ENCODE results near the gene RING1. TPM values are rescaled to one million over a fixed set of nuclear protein-coding genes. Genes with fewer than 3 reads are reported as not detected.
"Not testable (repeated sequence)": the region's sequence is repeated elsewhere in the genome, so short reads cannot be mapped to it uniquely, and the experiment has no call there.

RING1 gene
- total RNA-seq, 1 experiment from 2014 or later = 18.5 TPM

DNA sequence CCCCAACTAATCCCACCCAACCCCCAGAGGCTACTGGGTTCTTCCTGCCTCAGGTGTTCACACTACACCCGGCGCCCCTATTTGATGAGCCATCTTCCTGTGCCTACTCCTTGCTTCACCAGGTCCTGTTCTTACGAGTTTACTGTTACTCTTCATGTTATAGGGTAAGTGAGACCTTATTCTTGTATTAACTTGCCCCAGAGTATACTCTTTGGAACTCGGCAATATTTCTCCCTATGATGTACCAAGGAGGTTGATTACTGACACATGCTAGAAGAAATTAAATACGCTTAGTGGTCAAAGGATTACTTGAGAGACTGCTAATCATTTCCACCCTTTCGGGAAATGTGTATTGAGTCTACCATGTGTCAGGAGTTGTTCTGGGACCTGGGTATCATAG, 8.9 kb downstream of the RING1 start:
- no peaks in the 10 kb centered on the region for H3K36me3 ChIP-seq (replicated peaks; ENCODE audit: control insufficient read depth, insufficient read depth, low read length)
- no peak overlapping the region for H3K4me3 ChIP-seq (ENCODE audit: insufficient read depth, low read depth, low read length)
- H3K27me3 ChIP-seq (ENCODE audit: control insufficient read depth, insufficient read depth, low read length) = peaks cover 77% of the 10 kb centered on the region
- no peak for DNase-seq

DNA sequence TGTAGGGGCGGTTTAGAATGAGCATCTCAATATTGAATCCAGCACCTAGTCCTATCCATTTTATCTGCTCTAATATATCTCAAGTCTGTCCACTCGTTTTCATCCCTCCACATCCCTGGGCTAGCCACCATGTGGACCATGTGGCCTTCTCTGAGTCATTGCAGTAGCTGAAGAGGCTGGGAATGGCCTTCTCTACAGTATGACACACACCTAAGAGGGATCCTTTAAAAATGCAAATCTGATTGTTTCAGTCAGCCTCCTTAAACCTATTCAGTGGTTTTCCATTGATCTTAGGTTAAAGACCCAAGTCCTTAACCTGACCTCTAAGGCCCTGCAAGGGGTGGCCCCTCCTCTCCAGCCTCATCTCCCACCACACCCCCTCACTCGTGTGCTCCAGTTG, 9.4 kb downstream of the RING1 start:
- Histone ChIP-seq H3K4me3 (ENCODE audit: insufficient read depth, low read depth, low read length) (no peak overlapping the region), H3K27me3 (ENCODE audit: control insufficient read depth, insufficient read depth, low read length) (peaks cover 73% of the 10 kb centered on the region), H3K36me3 (replicated peaks; ENCODE audit: control insufficient read depth, insufficient read depth, low read length) (no peaks in the 10 kb centered on the region)
- peak; percentile 36 for DNase-seq

DNA sequence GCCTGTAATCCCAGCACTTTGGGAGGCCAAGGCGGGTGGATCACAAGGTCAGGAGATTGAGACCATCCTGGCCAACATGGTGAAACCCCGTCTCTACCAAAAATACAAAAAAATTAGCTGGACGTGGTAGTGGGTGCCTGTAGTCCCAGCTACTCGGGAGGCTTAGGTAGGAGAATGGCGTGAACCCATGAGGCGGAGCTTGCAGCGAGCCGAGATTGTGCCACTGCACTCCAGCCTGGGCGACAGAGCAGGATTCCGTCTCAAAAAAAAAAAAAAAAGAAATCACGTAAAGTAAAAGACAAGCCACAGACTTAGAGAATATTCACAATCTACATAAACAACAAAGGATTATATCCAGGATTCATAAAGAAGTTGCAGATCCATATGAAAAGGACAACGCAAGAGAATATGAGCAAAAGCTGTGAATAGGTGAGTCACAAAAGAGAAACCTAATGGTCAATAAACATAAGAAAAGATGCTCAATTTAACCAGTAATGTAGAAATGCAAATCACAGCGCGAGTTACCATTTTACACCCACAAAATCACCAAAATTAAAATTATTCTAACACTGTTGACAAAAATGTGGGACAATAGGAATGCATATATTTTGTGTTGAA, 18.3 kb downstream of the RING1 start:
- H3K4me3 ChIP-seq (ENCODE audit: insufficient read depth, low read depth, low read length); H3K36me3 ChIP-seq (replicated peaks; ENCODE audit: control insufficient read depth, insufficient read depth, low read length); DNase-seq; H3K27me3 ChIP-seq (ENCODE audit: control insufficient read depth, insufficient read depth, low read length): not testable (repeated sequence)

DNA sequence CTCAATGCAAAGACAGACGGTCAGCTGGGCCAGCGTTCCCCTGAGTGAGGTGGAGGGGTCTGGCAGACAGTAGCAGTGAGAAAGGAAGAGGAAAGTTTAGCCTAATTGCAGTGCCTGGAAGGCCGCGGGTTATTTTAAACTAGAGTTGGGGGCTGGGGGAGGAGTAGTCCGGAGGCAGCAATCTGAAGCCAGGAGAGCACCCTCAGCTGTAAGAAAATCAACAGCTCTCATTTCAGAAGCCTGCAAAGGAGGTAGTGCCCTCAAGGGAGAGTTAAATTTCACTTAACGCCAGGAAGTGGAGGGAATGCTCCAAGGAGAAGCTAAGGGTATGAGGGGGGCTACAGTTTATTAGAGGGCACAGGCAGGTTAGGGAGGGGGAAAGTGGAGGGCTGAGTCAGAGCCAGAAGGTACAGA, 26.9 kb downstream of the RING1 start:
- DNase-seq = no peak
- Histone ChIP-seq H3K4me3 (ENCODE audit: insufficient read depth, low read depth, low read length) (no peak overlapping the region), H3K36me3 (replicated peaks; ENCODE audit: control insufficient read depth, insufficient read depth, low read length) (no peaks in the 10 kb centered on the region)

DNA sequence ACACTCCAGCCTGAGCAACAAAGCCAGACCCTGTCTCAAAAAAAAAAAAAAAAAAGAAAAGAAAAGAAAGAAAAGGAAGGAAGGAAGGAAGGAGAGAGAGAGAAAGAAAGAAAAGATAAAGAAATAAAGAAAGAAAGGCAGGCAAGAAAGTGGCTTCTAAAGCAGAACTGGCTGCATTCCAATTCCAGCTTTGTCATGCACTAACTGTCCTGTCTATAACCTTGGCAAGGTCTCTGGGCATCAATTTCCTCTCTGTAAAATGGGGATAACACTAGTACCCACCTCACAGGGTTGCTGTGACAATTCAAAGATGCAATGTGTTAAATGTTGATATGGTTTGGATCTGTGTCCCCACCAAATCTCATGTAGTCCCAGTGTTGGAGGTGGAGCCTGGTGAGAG, 28.0 kb downstream of the RING1 start:
- Histone ChIP-seq H3K27me3 (ENCODE audit: control insufficient read depth, insufficient read depth, low read length) (peaks cover 3% of the 10 kb centered on the region), H3K4me3 (ENCODE audit: insufficient read depth, low read depth, low read length) (no peak overlapping the region), H3K36me3 (replicated peaks; ENCODE audit: control insufficient read depth, insufficient read depth, low read length) (no peaks in the 10 kb centered on the region)
- DNase-seq = no peak

More for the DNA sequence above, 26.9 kb downstream of the RING1 start:
- peaks cover under 1% of the 10 kb centered on the region for H3K27me3 ChIP-seq (ENCODE audit: control insufficient read depth, insufficient read depth, low read length)

DNA sequence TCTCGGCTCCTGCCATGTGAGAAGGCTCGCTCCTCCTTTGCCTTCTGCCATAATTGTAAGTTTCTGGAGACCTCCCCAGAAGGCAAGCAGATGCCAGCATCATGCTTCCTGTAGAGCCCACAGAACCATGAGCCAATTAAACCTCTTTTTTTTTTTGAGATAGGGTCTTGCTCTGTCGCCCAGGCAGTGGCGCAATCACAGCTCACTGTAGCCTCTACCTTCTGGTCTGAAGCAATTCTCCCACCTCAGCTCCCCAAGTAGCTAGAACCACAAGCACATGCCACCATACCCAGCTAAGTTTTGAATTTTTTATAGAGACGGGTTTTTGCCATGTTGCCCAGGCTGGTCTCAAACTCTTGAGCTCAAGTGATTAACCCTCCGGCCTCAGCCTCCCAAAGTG, 28.6 kb downstream of the RING1 start:
- no peak for DNase-seq
- Histone ChIP-seq H3K4me3 (ENCODE audit: insufficient read depth, low read depth, low read length) (no peak overlapping the region), H3K36me3 (replicated peaks; ENCODE audit: control insufficient read depth, insufficient read depth, low read length) (no peaks in the 10 kb centered on the region), H3K27me3 (ENCODE audit: control insufficient read depth, insufficient read depth, low read length) (peaks cover 3% of the 10 kb centered on the region)

DNA sequence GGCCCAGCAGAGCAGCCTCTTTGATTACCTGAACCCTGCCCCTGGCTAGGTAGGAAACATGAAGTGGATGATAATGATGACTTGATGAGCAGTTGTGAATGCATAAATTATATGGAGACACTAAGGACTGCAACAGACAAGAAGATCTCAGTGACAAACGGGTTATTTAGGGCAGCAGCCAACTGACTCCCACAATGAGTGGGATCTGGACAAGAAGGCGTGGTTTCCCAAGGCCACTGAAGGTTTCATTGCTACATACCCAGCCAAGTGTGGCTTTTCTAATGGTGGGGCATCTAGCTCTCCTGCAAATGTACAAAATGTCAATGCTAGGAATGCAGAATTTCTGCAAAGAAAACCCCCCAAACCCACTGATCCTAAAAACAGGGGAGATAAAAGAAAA, 29.4 kb downstream of the RING1 start:
- no peaks in the 10 kb centered on the region for H3K36me3 ChIP-seq (replicated peaks; ENCODE audit: control insufficient read depth, insufficient read depth, low read length)
- no peak overlapping the region for H3K4me3 ChIP-seq (ENCODE audit: insufficient read depth, low read depth, low read length)
- H3K27me3 ChIP-seq (ENCODE audit: control insufficient read depth, insufficient read depth, low read length) = peaks cover 3% of the 10 kb centered on the region
- no peak for DNase-seq

DNA sequence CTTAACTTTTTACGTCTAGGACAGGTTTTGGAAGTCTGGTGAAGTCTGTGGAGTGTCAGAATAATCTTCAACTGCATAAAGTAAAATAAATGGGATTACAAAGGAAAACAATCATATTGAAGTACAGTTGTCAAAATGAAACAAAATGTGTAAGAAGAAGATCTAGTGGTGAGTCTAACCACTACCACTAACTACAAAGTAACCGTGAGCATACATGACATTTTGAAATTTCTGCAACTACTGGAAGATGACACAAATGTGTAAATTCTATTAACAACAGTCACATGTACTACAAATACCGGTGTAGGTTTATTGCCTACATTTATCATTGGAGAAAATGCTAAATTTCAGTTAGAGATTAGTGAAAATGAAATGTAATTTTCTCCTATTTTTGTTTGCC, 33.7 kb downstream of the RING1 start:
- Histone ChIP-seq H3K36me3 (replicated peaks; ENCODE audit: control insufficient read depth, insufficient read depth, low read length) (no peaks in the 10 kb centered on the region), H3K27me3 (ENCODE audit: control insufficient read depth, insufficient read depth, low read length) (peaks cover 12% of the 10 kb centered on the region), H3K4me3 (ENCODE audit: insufficient read depth, low read depth, low read length) (no peak overlapping the region)
- DNase-seq = no peak

DNA sequence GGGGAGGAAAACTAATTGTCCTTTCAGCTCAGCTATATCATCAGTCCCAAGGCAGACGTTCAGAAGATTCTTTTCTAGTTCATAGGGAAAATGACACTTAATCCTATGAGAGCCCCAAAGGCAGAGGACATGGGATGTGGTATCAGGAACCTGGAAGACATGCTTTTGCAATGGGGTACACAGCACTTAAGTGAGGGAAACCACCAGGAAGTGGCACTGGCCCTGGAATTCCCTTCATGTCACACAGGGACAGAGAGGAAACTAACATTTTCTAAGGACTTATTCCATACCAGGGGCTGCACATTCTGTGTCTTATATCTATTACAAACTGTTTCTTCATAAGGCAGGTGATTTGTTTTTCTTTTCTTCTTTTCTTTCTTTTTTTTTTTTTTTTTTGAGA, 35.2 kb downstream of the RING1 start:
- Histone ChIP-seq H3K4me3 (ENCODE audit: insufficient read depth, low read depth, low read length) (no peak overlapping the region), H3K27me3 (ENCODE audit: control insufficient read depth, insufficient read depth, low read length) (peaks cover 24% of the 10 kb centered on the region), H3K36me3 (replicated peaks; ENCODE audit: control insufficient read depth, insufficient read depth, low read length) (no peaks in the 10 kb centered on the region)
- no peak for DNase-seq

DNA sequence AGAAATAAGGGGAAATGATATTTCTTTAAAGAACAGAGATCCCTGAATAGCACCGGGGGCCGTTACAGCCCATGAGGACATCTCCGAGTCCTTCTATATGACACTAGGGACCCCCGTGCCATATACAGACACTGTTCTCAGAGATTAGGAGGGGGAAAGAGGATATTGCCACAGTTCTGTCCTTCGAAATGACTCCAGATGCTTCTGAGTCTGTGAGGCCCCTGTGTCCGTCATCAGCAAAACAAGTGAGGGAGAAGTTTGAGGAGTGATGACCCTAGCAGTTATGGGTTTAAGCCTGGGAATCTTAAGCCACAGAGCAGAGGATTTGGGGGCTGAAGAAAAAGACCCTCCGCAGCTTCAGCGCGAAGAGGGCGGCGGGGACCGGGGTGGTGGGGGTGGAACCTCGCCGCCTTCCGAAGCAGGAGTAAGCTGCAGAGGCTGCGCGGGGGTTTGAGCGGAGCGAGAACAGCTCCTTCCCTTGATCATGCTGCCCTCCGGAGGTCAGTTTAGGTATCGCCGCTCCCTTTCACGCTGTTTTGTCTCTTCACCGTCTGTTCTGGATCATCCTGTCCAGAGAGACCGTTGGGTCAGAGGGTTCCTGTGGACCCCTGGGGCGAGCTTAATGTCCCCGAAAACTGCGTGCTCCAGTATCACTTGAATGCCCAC, 39.8 kb downstream of the RING1 start:
- DNase-seq = peak; percentile 92
- Histone ChIP-seq H3K4me3 (ENCODE audit: insufficient read depth, low read depth, low read length) (peak overlapping the region; percentile 72), H3K36me3 (replicated peaks; ENCODE audit: control insufficient read depth, insufficient read depth, low read length) (no peaks in the 10 kb centered on the region; the same call in 1 of the 2 replicates), H3K27me3 (ENCODE audit: control insufficient read depth, insufficient read depth, low read length) (peaks cover 25% of the 10 kb centered on the region)

DNA sequence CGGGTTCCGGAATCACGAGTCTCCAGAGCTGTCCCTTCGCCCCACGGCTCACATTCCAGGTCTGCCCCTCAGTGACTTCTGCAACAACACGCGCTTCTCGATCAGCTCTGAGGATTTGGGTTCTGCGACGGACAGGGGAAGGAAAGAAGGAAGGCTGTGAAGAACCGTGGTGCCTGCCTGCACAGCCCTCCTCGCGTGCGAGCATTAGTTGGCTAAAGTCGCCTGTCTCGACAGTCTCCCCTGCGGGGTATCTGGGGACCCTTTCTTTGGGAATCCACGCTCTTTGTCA, 40.3 kb downstream of the RING1 start:
- Histone ChIP-seq H3K4me3 (ENCODE audit: insufficient read depth, low read depth, low read length) (peak overlapping the region; percentile 72), H3K36me3 (replicated peaks; ENCODE audit: control insufficient read depth, insufficient read depth, low read length) (no peaks in the 10 kb centered on the region; the same call in 1 of the 2 replicates), H3K27me3 (ENCODE audit: control insufficient read depth, insufficient read depth, low read length) (peaks cover 25% of the 10 kb centered on the region)
- DNase-seq = peak; percentile 31

DNA sequence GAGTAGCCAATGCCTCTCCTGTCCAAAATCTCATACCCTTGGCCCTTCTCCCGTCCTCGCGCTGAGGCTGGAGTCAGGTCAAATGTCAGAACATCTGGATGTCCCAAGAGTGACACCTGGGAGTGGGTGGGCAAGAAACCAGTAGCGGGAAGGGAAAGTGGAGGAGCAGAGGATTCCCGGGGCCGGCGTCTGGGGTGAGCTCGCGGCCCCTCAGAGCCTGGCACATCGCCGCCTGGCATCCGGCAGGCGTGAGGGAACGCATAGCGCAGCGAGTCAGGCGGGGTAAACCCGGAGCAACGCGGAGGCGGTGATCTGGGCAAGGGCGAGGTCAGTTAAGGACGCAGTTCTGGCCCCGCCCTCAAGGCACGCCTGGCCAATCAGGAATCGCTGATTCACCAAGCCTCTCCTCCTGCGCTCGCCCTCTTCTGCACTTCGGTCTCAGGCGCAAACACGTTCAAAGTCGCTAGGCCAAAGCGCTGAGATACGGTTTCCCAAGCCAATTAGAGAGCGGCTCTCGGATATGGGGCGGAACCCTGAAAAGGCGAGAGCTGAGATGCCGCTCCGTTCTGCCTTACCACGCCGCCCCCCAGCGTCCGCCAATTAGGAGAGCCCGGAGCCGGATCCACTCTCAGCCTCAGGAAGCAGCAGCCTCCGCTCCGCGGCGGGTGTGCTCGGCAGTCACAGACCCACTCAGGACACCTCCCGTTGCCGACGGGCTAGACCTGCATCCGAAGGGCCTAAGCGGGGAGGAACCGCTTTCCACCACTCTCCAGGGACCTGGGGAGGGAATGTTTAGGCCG, 40.8 kb downstream of the RING1 start:
- Histone ChIP-seq H3K36me3 (replicated peaks; ENCODE audit: control insufficient read depth, insufficient read depth, low read length) (no peaks in the 10 kb centered on the region; the same call in 1 of the 2 replicates), H3K4me3 (ENCODE audit: insufficient read depth, low read depth, low read length) (peak overlapping the region; percentile 72), H3K27me3 (ENCODE audit: control insufficient read depth, insufficient read depth, low read length) (peaks cover 25% of the 10 kb centered on the region)
- peak; percentile 94 for DNase-seq

DNA sequence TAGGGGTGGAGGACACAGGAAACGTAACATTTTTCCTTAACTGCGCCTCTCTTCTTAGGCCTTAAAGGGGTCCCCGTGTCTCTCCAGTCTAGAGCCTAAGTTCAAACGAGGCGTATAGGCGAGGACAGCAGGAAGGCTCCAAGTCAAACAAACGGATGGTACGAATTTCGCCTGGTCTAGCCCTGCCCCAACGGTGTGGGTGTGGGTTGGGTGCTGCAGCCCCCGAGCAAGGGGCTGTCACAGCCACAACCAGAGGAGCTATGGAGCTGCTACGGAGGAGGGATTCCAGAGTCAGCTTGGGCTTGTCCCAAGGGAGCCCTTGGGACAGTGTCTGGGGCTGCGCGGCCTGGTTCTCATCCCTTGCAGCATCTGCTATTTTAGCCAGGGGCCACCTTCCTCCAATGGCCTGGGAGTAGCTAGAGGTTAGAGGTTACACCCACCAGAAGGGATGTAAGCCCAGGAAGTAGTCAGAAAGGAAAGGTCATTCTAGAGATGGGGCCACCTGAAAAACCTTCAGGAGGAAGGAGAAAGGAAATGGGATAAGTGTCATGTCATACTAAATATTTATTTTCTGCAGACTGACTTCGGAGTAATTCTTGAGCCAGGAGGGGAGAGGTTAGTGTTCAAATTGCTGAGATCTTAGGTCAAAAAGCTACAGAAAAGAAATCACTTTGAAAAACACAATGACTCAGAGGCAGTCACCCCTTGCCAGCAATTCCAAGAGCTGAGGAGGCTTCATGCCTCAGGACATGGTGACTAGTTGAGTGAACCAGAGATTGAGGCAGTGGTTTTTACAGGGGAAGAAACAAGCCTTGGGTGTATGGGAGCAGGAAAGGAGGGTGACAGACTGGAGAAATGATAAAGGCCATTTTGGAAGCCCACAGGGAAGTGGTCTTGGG, 41.7 kb downstream of the RING1 start:
- peaks cover 25% of the 10 kb centered on the region for H3K27me3 ChIP-seq (ENCODE audit: control insufficient read depth, insufficient read depth, low read length)
- DNase-seq = no peak
- peak overlapping the region; percentile 72 for H3K4me3 ChIP-seq (ENCODE audit: insufficient read depth, low read depth, low read length)
- no peaks in the 10 kb centered on the region; the same call in 1 of the 2 replicates for H3K36me3 ChIP-seq (replicated peaks; ENCODE audit: control insufficient read depth, insufficient read depth, low read length)

DNA sequence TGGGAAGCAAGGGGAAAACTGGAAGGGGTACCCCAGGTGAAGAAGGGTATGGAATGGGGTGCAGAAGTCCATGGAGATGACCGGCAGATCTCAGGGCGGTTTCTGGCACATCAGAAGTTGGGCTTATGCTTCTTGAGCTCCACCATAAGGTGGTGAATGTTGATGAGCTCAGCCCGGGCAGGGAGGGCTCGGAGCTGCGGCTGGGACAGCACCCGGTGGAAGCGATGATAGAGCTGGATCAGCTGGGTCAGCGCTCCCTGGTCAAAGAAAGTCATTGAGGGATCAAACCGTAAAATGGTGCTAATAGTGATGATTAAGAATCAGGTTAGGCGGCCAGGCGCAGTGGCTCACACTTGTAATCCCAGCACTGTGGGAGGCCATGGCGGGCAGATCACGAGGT, 42.4 kb downstream of the RING1 start:
- Histone ChIP-seq H3K27me3 (ENCODE audit: control insufficient read depth, insufficient read depth, low read length) (peaks cover 25% of the 10 kb centered on the region), H3K36me3 (replicated peaks; ENCODE audit: control insufficient read depth, insufficient read depth, low read length) (no peaks in the 10 kb centered on the region; the same call in 1 of the 2 replicates), H3K4me3 (ENCODE audit: insufficient read depth, low read depth, low read length) (no peak overlapping the region)
- no peak for DNase-seq

Measured in H7 (cell line).